GM19238 (cell line): Measurements from ENCODE around the gene SPECC1L.

Experiments used
- DNase-seq: peaks from one replicate; pipeline ENCODE4 v3.0.0; 2011; ENCODE audit warnings: low spot score; ENCODE audit not compliant: insufficient read length

SPECC1L gene

DNA sequence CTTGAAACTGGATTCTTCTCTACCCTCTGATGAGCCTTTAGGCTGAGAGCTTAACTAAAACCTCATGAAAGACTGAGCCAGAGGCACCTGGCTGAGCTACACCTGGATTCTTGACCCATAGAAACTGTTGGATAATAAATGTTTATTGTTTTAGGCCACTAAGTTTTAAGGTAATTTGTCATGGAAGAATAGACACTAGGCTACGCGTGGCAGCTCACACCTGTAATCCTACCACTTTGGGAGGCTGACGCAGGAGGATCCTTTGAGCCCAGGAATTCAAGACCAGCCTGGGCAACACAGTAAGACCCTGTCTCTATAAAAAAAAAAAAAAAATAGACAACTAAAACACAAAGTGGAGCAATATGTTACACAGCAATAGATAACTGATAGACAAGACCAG is 195.3 kb downstream of the SPECC1L start:
- no peak for DNase-seq

DNA sequence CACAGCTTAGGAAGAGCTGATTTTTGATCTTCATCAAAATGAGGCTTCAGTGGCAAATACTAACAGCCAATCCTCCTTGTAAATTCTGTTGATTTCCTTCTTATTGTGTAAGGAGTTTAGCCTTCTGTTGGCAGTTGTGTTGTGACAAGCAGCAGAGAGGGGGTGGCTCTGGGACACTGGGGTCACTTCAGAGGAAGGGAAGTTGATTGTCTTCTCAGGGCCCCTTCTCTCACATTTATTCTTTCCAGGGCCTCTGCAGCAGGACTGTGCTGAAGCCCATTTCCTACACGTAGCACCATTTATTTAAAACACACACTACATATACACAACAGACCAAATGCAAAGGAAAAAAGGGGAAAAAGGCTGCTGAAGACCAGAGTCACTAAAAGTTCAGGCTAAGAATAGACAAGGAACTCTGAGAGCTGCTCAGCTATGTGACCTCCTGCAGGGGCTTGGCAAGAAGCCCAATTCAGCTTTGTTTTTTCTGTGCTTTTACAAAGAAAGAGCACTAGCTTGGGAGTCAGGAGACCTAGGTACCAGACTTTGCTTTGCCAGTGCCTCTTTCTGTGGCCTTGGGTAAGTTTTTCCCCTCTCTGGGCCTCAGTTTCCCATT is 196.2 kb downstream of the SPECC1L start:
- no peak for DNase-seq

DNA sequence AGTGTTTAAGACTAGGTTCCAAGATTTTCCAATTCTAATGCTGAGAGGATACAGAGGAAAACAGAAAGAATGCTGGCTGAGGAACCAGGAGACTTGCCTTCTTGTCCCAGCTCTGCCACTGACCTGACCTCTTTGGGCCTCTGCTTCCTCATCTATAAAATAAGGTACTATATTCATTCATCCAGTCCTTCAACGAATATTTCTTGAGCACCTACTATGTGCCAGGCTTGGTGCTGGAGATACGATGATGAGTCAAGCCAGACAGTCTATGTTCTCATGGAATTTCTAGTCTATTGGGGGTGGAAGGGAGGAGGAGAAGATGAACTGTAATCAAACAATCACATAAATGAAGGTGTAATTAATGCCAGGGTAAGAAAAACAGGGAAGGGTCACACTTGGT is 196.7 kb downstream of the SPECC1L start:
- no peak for DNase-seq
